GM15510 (cell line): Measurements from ENCODE around the gene KLC4.

Experiments
- POLR2A ChIP-seq: IDR thresholded peaks from 3 replicates; pipeline ENCODE4 v1.6.1; 2011; ENCODE audit warnings: borderline replicate concordance; ENCODE audit not compliant: insufficient read length; ENCODE audit errors: extremely low read depth

Gene KLC4

GRCh38 chr6:43076464-43077332 lies 17.3 kb downstream of the KLC4 start:
- TF ChIP-seq POLR2A: no peak

GRCh38 chr6:43077333-43077809 lies 17.9 kb downstream of the KLC4 start:
- TF ChIP-seq POLR2A: no peak

- TF ChIP-seq POLR2A: no peak
These were observed 18.6 kb downstream of the KLC4 start for GRCh38 chr6:43077981-43078511.

- no peak for TF ChIP-seq POLR2A
These were observed 19.3 kb downstream of the KLC4 start for GRCh38 chr6:43078691-43079090.

- TF ChIP-seq POLR2A: no peak
These were observed 21.6 kb downstream of the KLC4 start for GRCh38 chr6:43081043-43081442.

- TF ChIP-seq POLR2A: no peak
These were observed 23.6 kb downstream of the KLC4 start for GRCh38 chr6:43082806-43083655.

- no peak for TF ChIP-seq POLR2A
These were observed 26.7 kb downstream of the KLC4 start for GRCh38 chr6:43086022-43086658.

GRCh38 chr6:43088654-43089056 lies 29.2 kb downstream of the KLC4 start:
- TF ChIP-seq POLR2A: no peak

GRCh38 chr6:43089467-43089866 lies 30.0 kb downstream of the KLC4 start:
- no peak for TF ChIP-seq POLR2A

- no peak for TF ChIP-seq POLR2A
These were observed 30.6 kb downstream of the KLC4 start for GRCh38 chr6:43089874-43090558.

- TF ChIP-seq POLR2A: no peak
These were observed 31.1 kb downstream of the KLC4 start for GRCh38 chr6:43090559-43090956.

GRCh38 chr6:43091020-43091419 lies 31.6 kb downstream of the KLC4 start:
- TF ChIP-seq POLR2A: no peak

GRCh38 chr6:43091436-43091991 lies 32.1 kb downstream of the KLC4 start:
- TF ChIP-seq POLR2A: no peak

- no peak for TF ChIP-seq POLR2A
These were observed 33.2 kb downstream of the KLC4 start for GRCh38 chr6:43092635-43093034.
